Measurements from ENCODE around the gene ST6GALNAC3.
"Not testable (repeated sequence)": the region's sequence is repeated elsewhere in the genome, so short reads cannot be mapped to it uniquely, and the experiment has no call there.

ST6GALNAC3 gene

DNA sequence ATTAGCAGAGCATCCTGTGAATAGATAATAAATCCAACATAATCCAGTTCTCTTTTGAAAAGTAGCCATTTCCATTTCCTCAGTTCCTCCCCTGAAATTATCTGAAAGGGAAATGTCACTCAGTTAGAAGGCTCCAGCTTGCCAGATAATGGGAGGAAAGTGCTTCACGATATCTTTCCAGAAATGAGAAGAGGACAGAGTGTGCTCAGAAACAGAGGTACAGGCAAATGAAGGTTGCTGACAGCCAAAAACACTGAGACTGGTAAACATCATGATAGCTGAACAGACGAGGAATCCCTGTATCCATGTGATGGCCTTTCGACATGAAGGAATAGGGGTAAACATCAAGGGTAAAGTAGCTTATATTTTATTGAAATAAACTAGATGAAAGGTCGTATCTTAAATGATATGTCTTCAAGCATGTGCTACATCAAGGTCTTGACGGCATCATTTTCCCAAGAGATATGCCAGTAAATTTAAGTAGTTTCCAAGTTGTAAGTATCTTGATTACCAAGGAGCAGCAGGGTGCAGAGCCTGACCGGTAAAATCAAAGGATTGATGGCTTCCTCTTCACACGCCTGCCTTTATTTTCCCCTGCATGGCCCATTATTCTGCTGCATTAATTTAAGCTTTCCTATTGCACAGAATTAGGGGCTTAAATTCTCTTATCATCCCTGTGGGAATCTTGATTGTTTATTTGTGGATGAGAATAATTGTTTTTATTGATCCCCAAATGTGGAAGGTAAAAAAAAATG is 548.4 kb downstream of the ST6GALNAC3 start:
- DNase-seq (ENCODE audit: low read depth in 2 of 2, low spot score in 1 of 2): no peak

DNA sequence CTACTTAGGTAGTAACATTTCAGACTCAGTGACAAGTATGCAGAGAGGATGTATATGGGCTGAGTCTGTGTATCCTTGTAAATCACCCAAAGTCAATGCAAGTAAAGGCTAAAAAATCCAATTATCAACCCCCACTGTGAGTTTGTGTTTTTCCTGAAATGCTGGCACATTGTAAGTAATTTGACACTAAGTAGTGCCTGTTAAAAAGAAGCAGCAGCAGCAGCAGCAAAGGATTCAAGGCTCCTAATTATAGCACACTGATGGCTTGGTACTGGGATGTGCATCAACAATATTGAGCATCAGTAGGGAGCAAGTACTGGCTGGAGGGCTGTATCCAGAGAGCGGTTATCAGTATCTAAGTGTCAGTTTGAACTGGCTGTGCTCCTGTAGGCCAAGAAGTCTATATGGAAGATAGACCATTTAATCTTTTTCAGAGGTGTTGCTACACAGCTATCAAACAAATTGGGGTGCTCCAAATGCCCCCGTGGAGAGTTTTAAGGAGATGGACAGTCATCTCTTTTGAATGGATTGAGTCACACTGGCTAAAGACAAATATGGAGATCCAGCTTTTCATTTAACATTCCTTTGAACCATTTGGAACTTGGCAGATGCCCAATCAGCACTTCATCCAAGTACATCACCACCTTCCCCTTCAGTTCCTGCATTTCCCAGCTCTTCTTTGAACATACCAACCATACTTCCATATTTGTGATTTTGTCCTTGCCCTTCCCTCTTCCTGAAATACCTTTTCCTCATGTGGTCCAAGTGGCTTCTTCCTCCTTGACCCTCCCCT is 551.5 kb downstream of the ST6GALNAC3 start:
- no peak for DNase-seq (ENCODE audit: low read depth in 2 of 2, low spot score in 1 of 2)

DNA sequence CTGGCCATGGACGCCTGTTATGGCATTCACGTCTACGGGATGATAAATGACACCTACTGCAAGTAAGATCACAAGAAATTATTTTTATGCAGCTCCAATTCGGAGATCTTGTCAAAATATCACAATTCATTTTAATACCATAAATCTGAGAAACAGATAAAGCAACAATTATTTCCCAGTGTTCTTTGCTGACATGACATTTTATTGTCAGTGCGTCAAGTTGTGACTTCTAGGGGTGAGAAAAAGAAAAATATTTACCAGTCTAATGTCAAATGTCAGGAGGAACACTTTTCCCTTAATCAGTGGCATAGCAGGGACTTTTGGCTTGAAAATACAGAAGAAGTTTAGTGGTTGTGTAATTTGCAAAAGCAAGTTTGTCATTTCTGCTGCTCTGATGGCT is 553.0 kb downstream of the ST6GALNAC3 start:
- no peak for DNase-seq (ENCODE audit: low read depth in 2 of 2, low spot score in 1 of 2)

DNA sequence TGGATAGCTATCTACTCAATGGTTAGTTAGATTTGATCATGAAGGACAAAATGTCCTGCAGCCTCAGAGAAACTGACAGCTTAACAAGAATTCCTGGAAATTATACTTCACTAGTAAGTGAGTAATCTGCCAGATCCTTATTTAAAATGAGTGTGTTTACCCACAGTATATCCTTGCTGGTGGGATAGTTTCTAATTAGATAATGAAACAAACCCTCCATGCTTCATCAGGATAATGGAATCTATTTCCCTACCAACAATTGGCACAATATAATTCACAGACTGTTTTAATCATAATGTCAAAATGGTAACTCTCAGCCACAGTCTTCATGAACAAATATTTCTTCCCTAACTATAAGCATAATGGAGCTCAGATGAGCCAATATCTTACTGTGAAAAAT is 553.4 kb downstream of the ST6GALNAC3 start:
- no peak for DNase-seq (ENCODE audit: low read depth in 2 of 2, low spot score in 1 of 2)

DNA sequence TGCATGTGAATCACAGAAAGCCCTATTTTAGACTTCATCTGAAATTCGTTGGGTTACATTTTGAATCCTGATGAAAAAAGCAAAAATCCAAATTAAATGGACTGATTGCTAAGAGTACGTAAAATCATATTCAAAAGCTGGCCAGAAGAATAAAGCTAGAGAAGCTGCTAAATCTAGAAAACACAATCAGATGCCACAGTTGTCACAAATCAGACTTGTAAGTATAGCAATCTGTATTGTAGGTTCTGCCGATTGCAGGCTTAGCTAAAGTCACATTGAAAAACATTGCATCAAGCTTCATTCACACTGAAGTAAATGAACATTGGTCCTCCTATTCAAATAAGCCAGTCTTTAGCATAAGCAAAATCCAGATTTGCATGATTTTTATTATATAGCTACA is 557.6 kb downstream of the ST6GALNAC3 start:
- DNase-seq (ENCODE audit: low read depth in 2 of 2, low spot score in 1 of 2): no peak

DNA sequence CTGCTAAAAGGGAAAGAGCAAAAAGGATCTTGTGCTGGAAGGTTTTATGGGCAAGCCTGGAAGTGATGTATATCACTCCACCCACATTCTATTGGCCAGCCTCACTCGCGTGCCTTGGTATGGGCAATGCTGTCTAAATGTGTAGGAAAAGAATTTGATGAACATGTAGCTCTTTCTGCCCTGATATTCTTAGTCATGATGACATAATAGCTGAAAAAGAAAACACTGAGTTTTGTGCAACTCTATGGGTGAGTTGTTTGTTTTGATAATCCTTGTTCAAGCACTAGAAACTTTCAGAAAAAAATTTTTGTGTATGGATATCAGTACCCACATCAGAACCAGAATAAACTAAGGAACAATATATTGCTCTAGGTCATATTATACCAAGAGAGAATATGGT is 561.2 kb downstream of the ST6GALNAC3 start:
- DNase-seq (ENCODE audit: low read depth in 2 of 2, low spot score in 1 of 2): no peak

DNA sequence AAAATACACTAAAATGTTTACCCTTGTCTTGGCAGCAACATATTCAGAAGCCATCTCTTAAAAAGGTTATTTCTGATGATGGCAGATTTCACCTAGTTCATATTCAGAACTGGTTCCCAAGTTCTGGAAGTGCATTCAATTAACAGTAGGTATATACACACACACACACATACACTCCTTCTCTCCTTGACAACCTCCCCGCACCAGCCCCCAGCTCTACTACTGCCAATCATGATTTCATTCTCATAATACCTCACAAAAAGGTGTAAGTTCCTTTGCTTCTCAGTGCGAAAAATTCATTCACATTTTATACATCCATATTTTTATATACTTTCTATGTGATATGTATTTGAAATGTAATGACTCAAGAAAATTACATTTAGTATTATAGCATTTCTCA is 564.6 kb downstream of the ST6GALNAC3 start:
- DNase-seq (ENCODE audit: low read depth in 2 of 2, low spot score in 1 of 2): no peak

DNA sequence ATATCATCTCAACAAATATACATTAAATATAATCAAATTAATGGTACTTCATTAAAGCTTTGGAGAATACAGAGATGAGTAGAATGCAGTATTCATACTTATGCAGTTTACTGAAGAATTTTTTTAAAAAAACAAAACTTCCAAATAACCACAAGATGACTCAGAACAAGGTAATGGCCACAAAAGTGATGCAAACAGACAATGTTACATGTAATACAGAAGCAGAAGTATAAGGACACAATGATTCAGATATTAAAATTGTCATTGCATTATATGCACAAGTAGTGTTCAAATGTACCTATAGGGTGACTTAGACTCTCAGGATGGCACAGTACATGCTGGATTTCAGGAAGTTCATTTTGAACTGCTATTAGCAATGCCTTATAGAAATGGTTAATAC is 565.5 kb downstream of the ST6GALNAC3 start:
- DNase-seq (ENCODE audit: low read depth in 2 of 2, low spot score in 1 of 2): no peak

DNA sequence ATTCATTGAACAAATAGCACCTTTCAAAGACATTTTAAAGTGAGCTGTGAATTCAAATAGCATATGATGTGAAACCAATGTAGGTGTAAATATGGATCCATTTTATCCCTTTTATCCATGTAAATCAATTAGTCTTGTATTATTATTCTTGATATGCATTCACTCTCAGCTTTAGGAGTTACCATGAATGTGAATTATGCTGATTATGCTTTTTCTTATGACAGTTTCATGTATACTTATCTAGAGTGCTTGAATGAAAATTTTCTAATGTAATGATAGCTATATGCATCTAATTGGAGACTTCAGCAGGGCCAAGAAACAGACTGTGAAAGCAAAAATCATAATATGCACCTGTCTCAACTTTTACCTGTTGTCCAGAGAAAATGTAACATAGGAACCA is 566.2 kb downstream of the ST6GALNAC3 start:
- DNase-seq (ENCODE audit: low read depth in 2 of 2, low spot score in 1 of 2): no peak

DNA sequence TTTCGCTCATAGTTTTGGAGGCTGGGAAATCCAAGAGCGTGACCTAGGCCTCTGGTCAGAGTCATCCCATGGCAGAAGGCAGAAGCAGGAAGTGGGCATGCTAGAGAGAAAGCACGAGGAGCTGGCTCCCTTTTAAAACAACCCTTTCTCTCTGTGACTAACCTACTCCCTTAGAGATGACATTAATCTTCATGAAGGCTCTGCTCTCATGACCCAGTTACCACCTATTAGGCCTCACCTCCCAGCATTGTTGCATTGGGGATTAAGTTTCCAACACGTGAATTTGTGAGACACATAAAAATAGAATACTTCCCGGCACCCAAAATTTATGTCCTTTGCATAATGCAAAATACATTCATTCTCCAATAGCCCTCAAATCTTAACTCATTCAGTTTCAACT is 569.6 kb downstream of the ST6GALNAC3 start:
- DNase-seq (ENCODE audit: low read depth in 2 of 2, low spot score in 1 of 2): no peak

DNA sequence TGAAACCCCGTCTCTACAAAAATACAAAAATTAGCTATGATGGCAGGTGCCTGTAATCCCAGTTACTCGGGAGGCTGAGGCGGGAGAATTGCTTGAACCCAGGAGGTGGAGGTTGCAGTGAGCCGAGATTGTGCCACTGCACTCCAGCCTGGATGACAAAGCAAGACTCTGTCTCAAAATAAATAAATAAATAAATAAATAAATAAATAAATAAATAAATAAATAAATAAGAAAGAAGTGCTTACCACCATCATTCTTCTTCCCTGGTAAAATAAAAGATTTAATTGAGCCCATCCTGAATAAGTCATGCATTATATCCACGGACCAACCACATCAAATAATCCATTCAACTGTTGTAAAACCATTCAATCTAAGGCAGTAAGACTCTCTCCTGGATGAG is 578.3 kb downstream of the ST6GALNAC3 start:
- not testable (repeated sequence) for DNase-seq (ENCODE audit: low read depth in 2 of 2, low spot score in 1 of 2)

DNA sequence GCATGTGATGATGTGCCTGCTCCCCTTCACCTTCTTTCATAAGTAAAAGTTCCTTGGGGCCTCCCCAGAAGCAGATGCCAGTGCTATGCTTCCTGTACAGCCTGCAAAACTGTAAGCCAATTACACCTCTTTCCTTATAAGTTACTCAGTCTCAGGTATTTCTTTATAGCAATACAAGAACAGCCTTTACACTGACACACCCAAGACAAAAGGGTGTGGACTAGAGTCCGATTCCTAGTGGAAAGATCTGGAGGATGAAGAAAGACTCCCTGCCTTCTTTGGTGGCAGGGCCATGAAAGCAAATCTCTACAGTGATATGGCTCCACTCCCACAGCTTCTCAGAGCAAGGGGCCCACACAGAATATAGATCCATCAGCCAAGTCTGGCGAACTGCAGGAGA is 583.1 kb downstream of the ST6GALNAC3 start:
- no peak for DNase-seq (ENCODE audit: low read depth in 2 of 2, low spot score in 1 of 2)

DNA sequence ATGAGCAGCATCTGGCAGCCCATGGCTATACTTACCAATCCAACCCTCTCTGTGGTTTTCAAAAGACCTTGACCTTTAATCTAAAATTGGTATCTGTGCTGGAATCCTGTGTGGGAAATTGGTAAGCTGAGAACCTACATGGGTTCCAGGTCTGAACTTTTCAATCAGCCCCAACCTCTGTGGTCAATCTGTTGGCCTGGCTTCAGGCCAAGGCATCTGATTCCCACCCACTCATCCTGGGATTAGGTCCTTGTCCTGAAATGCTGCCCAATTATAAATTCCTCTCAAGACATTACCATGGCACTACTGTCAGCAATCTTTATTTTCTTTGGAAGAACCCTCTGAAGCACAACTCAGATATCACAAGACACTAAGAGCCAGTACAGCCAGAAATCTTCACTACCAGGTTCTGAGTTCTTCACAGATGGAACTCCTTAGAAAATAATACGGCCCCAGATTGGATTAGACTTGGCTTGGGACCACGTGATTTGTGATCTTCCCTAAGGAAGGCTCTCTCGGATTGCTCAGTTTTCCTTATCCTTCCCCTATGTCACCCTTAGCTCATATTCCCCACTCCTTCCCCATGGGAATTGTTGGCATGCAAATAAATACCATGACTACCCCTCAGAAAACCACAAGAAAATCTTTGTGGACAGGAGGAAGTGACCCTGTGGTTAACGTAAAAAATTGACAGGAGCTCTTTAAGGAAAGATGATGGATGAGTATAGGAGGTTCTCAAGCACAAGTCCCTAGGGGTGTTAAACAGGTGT is 584.8 kb downstream of the ST6GALNAC3 start:
- DNase-seq (ENCODE audit: low read depth in 2 of 2, low spot score in 1 of 2): no peak

DNA sequence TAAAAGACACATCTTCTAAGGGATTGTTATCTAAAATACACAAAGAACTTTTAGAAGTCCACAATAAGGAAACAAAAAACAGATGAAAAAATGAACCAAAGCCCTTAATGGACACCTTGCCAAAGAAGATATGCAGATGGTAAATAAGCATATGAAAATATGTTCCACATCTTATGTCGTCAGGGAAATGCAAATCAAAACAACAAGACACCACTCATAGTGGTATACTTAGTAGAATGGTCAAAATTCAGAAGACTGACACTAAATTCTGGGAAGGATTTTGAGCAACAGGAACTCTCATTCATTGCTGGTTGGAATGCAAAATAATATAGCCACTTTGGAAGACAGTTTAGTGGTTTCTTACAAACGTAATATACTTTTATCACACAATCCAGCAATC is 587.0 kb downstream of the ST6GALNAC3 start:
- no peak for DNase-seq (ENCODE audit: low read depth in 2 of 2, low spot score in 1 of 2)

DNA sequence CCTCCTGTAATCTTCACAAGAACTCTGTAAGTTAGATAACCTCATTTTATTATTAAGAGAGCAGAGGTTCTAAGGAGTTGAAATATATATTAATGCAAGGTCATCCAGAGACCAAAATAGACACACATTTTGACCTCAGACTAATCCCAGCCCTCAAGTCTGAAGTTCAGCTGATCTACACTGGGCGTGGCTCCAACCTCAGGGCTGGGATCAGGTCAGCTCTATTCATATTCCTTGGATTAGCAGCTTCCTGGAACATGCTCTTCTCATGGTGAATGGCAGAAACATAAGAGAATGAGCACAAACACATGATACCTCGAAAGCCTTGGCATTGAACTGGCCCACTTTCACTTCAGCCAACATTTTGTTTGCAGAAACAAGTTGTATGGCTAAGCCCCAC is 592.0 kb downstream of the ST6GALNAC3 start:
- DNase-seq (ENCODE audit: low read depth in 2 of 2, low spot score in 1 of 2): no peak

DNA sequence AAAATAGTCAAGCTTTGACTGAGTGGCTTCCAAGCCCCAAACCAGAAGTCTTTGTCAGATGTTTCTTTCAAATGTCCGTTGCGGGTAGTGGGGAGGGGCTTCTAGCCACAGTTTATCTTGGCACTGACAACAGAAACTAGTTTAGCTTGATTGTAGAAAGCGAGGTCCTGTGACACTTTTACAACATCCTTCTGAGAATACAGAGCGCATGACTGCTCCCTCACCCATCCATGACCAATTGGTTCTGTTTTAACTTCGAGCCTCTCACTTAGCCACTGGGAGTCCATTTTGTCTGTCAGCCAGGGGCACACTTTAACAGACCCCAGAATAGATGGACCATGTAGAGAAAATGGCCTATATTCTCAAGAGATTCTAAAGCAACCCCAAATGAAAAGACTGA is 593.5 kb downstream of the ST6GALNAC3 start:
- DNase-seq (ENCODE audit: low read depth in 2 of 2, low spot score in 1 of 2): no peak

DNA sequence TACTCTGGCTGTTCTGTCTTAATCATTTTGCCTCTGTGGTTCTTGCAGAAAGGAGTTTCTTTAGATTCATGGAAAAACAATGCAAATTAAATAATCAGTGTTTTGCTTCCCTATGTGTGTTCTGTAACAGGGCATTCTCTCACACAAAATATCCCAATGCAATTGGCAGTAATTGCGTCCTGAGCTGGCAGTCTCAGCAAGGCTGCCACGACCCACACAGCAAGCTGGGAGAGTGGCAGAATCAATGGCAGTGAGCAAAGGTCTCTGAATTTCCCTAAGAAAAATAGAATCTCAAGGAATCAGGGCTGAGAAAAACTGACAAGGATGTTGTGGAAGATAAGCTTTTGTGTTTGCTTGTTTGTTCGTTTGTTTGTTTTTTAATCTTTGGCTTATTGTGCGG is 594.6 kb downstream of the ST6GALNAC3 start:
- no peak for DNase-seq (ENCODE audit: low read depth in 2 of 2, low spot score in 1 of 2)

DNA sequence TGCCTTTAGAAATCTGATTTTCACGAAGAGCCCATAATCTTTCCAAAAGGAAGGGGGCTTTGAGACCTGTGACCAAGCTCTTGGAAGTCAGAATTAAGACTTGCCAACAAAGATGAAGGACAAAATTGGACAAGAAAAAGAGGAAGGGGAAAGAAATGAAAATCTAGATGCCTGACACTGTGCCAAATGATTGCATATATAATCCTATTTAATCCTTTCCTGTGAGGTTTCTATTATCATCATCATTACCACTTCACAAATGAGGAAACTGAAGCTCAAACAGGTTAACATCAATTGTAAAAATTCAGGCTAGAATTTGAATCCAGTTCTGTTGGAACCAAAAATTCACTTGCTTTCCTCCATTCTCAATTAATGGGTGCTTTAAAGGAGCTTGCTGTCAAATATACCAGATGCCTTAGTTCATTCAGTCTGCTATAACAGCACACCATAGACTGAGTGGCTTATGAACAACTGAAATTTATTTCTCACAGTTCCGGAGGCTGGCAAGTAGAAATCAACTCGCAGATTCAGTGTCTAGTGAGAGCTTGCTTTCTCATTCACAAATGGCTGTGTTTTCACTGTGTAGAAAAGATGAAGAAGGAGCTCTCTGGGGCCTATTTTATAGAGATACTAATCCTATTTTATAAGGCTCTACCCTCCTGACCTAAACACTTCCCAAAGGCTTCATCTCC is 595.2 kb downstream of the ST6GALNAC3 start:
- no peak for DNase-seq (ENCODE audit: low read depth in 2 of 2, low spot score in 1 of 2)

DNA sequence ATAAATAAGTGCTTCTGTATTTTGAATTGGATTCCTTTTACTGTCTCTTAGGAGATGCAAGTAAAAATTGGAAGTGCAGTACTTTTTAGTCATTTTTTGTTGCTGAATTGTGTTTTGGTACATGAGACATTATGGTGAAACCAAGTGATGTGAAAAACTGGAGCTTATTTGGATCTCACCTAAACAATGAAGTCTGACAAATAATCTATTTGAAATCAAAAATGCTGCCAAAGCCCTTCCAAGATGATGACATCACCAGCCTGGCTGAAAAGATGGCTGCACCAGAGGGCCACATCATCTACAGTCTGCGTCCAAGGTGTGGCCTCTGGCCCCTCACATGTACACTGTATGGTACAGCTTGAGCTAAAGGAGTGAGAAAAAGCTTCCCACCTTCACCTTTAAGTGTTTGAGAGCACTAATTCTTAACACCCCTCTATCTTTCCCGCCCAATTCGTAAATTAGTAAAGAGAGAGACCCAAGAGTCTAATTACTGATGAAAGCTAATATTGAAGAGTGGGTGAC is 600.2 kb downstream of the ST6GALNAC3 start:
- DNase-seq (ENCODE audit: low read depth in 2 of 2, low spot score in 1 of 2): no peak

DNA sequence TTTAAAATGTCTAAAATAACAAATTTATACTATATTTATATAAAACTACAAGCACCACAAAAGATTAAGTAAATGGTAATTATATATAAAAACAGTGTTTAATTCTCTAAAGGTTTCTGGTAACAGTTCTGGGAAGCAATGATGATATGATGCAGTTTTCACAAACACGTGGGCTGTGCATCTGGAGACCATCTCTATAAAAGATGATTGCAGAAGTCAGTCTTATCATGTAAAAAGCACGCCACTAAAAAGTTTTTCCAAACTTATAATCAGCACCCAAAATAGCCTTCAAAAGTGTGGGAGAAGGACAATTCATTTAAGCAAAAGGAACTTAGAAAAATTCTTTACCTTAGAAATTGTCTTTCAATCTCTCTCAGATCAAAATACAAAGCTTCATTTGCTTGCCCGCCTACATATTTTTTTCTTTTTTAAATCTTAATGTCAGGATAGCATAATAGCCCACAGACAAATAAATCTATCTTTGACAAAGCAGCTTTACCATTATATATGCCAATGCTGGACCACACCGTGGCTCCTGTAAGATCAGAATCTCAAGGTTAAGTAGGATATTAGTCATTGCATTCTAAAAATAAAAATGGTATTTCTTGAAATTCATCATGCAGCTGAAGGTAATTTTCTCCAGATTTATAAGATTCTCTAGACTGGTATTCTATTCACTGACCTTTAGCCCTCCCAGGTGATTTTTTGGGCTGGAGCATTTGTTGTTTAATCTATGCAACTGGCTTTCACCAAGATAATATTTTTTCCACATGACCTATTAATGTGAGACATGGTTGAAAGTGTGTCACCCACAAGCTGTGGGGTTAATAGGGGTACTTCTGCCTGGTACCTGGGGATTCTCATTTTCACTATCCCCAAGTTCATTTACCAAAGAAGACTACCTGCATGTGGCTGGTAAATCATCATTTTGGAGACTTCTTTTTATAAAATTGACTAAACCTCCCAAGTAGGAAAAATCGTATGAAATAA is 603.2 kb downstream of the ST6GALNAC3 start:
- DNase-seq (ENCODE audit: low read depth in 2 of 2, low spot score in 1 of 2): no peak
